HPDE6-E6E7 (cell line): Measurements from ENCODE around the gene CORO2B.
A peak's percentile ranks its signal among the peaks of the same experiment; 100 is the strongest.

Source experiments
- DNase-seq: peaks from one replicate; pipeline ENCODE4 v3.0.0; 2011; ENCODE audit warnings: missing footprints; ENCODE audit errors: extremely low spot score

The CORO2B gene

GRCh38 chr15:68553994-68554720 lies 24.6 kb upstream of the CORO2B start:
- peak; percentile 45 for DNase-seq

GRCh38 chr15:68554721-68555678 lies 23.8 kb upstream of the CORO2B start:
- no peak for DNase-seq

GRCh38 chr15:68555679-68556037 lies 23.1 kb upstream of the CORO2B start:
- DNase-seq = no peak

- no peak for DNase-seq
Observed at GRCh38 chr15:68556139-68556990, 22.4 kb upstream of the CORO2B start.

GRCh38 chr15:68557469-68558317 lies 21.1 kb upstream of the CORO2B start:
- no peak for DNase-seq

- DNase-seq = no peak
Observed at GRCh38 chr15:68558318-68559305, 20.2 kb upstream of the CORO2B start.

- DNase-seq = peak; percentile 77
Observed at GRCh38 chr15:68559345-68560310, 19.2 kb upstream of the CORO2B start.

GRCh38 chr15:68560501-68561113 lies 18.2 kb upstream of the CORO2B start:
- no peak for DNase-seq

GRCh38 chr15:68561171-68561900 lies 17.5 kb upstream of the CORO2B start:
- no peak for DNase-seq

GRCh38 chr15:68561901-68562300 lies 16.9 kb upstream of the CORO2B start:
- no peak for DNase-seq

- DNase-seq = no peak
Observed at GRCh38 chr15:68564173-68564572, 14.6 kb upstream of the CORO2B start.

- DNase-seq = no peak
Observed at GRCh38 chr15:68565234-68565633, 13.6 kb upstream of the CORO2B start.

- DNase-seq = no peak
Observed at GRCh38 chr15:68565726-68566125, 13.1 kb upstream of the CORO2B start.

GRCh38 chr15:68566377-68566954 lies 12.3 kb upstream of the CORO2B start:
- no peak for DNase-seq

- no peak for DNase-seq
Observed at GRCh38 chr15:68567345-68567744, 11.4 kb upstream of the CORO2B start.

GRCh38 chr15:68570974-68571373 lies 7.8 kb upstream of the CORO2B start:
- DNase-seq = no peak

- DNase-seq = no peak
Observed at GRCh38 chr15:68571582-68571981, 7.2 kb upstream of the CORO2B start.
